ENCODE data around the gene DGUOK.
A peak's percentile ranks its signal among the peaks of the same experiment; 100 is the strongest.
"Not testable (repeated sequence)": the region's sequence is repeated elsewhere in the genome, so short reads cannot be mapped to it uniquely, and the experiment has no call there.

DGUOK gene

DNA sequence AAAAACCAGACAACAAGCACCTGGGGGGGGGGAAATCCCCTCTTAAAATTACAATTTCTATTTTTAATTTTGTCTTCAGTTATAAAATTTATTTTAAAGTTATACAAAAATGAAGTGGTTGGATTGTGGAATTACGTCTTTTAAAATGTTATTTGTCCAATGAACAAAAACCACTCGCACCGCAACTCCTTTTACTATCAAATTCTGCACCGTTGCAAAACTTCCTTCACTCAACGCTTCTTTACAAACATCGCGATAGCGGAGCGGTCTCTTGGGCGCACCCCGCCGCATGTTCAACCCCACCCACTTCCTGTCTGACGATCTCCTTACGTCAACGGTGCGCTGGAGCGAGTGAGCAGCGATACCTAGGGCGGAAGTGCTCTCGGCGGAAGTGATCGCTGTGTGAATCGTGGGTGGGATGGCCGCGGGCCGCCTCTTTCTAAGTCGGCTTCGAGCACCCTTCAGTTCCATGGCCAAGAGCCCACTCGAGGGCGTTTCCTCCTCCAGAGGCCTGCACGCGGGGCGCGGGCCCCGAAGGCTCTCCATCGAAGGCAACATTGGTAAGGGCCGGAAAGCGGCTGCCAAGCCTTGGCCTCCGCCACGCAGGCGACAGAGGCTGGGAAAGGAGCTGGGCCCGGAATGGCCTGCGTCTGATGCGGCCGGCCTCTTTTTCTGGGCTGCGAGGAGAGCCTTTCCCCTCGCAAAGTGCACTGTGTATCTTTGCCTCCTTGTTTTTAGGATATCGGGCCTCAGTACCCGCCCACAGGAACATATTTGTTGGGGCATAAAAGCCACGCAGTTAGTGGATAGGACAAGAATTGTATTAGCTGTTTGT lies at the start of gene DGUOK:
Gene DGUOK (plus strand): TSS at position 388 of the 835 bp plus-strand sequence. CDS start 31 bp downstream, at position 419.
- H3K4me1 ChIP-seq (ENCODE audit: control insufficient read depth in 2 of 2, insufficient read depth in 2 of 2, low read length in 2 of 2) = peaks cover 31 to 32% of the 10 kb centered on the region in 2 donors
- no peaks in the 10 kb centered on the region for H3K9me3 ChIP-seq (ENCODE audit: control insufficient read depth in 2 of 2, low read length in 2 of 2)
- peak within 1 kb of the TSS; percentile 98 to 99 for H3K9ac ChIP-seq (ENCODE audit: low read depth in 1 of 2, low read length in 2 of 2)
- no peaks in the 10 kb centered on the region for H3K27me3 ChIP-seq (ENCODE audit: control insufficient read depth in 2 of 2, insufficient read depth in 2 of 2, low read length in 2 of 2)
- H3K27ac ChIP-seq (ENCODE audit: low read depth in 2 of 2, low read length in 2 of 2) = peak within 1 kb of the TSS; percentile 98 to 99
- no peaks in the 10 kb centered on the region for H3K36me3 ChIP-seq (ENCODE audit: control insufficient read depth in 2 of 2, insufficient read depth in 2 of 2, low read length in 2 of 2)
- peak within 1 kb of the TSS; percentile 90 to 93 for H3K4me3 ChIP-seq (ENCODE audit: low read length in 2 of 2)

DNA sequence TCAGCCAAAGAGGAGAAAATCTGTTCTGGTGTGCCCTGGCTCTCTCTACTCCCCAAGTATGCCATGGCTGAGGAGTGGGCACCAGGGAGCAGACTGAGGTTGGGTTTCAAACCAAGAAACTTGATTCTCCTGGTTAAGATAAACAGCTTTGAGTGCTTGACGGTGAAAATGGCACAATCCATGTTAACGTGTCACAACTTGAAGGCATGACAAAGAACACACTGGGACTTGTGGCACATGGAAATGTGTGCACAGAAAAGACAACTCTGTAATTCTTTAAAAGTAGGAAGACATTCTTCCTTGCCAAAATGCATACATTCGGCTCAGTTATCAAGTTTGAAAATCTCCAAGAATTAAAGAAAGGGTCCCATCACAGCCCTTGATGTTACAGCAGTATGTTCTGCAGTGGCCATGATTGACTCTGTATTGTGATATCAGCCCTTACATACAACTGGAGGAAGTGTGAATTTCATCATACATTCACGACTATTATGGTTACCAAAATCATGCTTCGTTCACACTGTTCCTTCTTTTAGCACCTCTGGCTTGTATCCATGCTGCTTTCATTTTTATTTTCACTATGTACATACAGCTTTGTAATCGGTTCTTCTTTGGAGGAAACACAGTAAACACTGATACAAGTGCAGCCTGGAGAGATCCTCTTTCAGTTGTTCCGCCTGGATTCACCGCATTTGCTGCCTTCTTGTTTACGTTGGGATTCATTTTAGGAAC lies 49.4 kb upstream of the DGUOK start:
- Histone ChIP-seq H3K36me3 (ENCODE audit: control insufficient read depth in 2 of 2, insufficient read depth in 2 of 2, low read length in 2 of 2) (no peaks in the 10 kb centered on the region), H3K27ac (ENCODE audit: low read depth in 2 of 2, low read length in 2 of 2) (peak overlapping the region in 1 of 2 donors; percentile 3), H3K4me1 (ENCODE audit: control insufficient read depth in 2 of 2, insufficient read depth in 2 of 2, low read length in 2 of 2) (no peaks in the 10 kb centered on the region), H3K9me3 (ENCODE audit: control insufficient read depth in 2 of 2, low read length in 2 of 2) (no peaks in the 10 kb centered on the region), H3K9ac (ENCODE audit: low read depth in 1 of 2, low read length in 2 of 2) (no peak overlapping the region), H3K4me3 (ENCODE audit: low read length in 2 of 2) (peak overlapping the region in 1 of 2 donors; percentile 17), H3K27me3 (ENCODE audit: control insufficient read depth in 2 of 2, insufficient read depth in 2 of 2, low read length in 2 of 2) (no peaks in the 10 kb centered on the region)

DNA sequence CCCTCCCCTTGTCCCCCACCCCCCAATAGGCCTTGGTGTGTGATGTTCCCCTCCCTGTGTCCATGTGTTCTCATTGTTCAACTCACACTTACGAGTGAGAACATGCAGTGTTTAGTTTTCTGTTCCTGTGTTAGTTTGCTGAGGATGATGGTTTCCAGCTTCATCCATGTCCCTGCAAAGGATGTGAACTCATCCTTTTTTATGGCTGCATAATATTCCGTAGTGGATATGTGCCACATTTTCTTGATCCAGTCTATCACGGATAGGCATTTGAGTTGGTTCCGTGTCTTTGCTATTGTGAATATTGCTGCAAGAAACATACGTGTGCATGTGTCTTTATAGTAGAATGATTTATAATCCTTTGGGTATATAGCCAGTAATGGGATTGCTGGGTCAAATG lies 48.7 kb upstream of the DGUOK start:
- not testable (repeated sequence) for H3K4me1 ChIP-seq (ENCODE audit: control insufficient read depth in 2 of 2, insufficient read depth in 2 of 2, low read length in 2 of 2); H3K27me3 ChIP-seq (ENCODE audit: control insufficient read depth in 2 of 2, insufficient read depth in 2 of 2, low read length in 2 of 2); H3K9ac ChIP-seq (ENCODE audit: low read depth in 1 of 2, low read length in 2 of 2); H3K4me3 ChIP-seq (ENCODE audit: low read length in 2 of 2); H3K36me3 ChIP-seq (ENCODE audit: control insufficient read depth in 2 of 2, insufficient read depth in 2 of 2, low read length in 2 of 2); H3K9me3 ChIP-seq (ENCODE audit: control insufficient read depth in 2 of 2, low read length in 2 of 2)
- H3K27ac ChIP-seq (ENCODE audit: low read depth in 2 of 2, low read length in 2 of 2) = peak overlapping the region in 1 of 2 donors; percentile 3

DNA sequence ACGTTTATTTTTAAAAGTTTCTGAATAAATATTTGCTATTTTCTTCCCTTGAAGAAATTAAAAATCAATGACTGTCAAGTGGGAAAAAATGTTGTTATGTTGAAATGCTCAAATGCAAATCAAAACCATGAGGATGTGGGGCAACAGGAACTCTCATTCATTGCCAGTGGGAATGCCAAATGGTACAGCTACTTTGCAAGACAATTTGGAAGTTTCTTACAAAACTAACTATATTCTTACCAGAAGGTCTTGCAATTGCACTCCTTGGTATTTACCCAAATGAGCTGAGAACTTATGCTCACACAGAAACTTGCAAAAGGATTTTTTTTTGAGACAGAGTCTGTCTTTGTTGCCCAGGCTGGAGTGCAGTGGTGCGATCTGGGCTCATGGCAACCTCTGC lies 41.3 kb upstream of the DGUOK start:
- no peak overlapping the region for H3K9ac ChIP-seq (ENCODE audit: low read depth in 1 of 2, low read length in 2 of 2)
- no peaks in the 10 kb centered on the region for H3K4me1 ChIP-seq (ENCODE audit: control insufficient read depth in 2 of 2, insufficient read depth in 2 of 2, low read length in 2 of 2)
- no peak overlapping the region for H3K4me3 ChIP-seq (ENCODE audit: low read length in 2 of 2)
- no peaks in the 10 kb centered on the region for H3K36me3 ChIP-seq (ENCODE audit: control insufficient read depth in 2 of 2, insufficient read depth in 2 of 2, low read length in 2 of 2)
- H3K27me3 ChIP-seq (ENCODE audit: control insufficient read depth in 2 of 2, insufficient read depth in 2 of 2, low read length in 2 of 2) = no peaks in the 10 kb centered on the region
- H3K27ac ChIP-seq (ENCODE audit: low read depth in 2 of 2, low read length in 2 of 2) = no peak overlapping the region
- no peaks in the 10 kb centered on the region for H3K9me3 ChIP-seq (ENCODE audit: control insufficient read depth in 2 of 2, low read length in 2 of 2)

DNA sequence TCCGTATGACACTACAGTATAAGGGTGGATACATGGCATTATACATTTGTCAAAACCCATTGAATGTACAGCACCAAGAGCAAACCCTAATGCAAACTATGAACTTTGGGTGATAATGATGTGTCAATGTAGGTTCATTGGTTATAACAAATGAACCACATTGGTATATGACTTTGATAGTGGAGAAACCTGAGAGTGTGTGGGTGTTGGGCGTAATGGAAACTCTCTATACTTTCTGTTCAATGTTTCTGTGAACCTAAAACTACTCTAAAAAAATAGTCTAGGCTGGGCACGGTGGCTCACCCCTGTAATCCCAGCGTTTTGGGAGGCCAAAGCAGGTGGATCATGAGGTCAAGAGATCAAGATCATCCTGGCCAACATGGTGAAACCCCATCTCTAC lies 40.3 kb upstream of the DGUOK start:
- no peaks in the 10 kb centered on the region for H3K36me3 ChIP-seq (ENCODE audit: control insufficient read depth in 2 of 2, insufficient read depth in 2 of 2, low read length in 2 of 2)
- no peak overlapping the region for H3K27ac ChIP-seq (ENCODE audit: low read depth in 2 of 2, low read length in 2 of 2)
- H3K27me3 ChIP-seq (ENCODE audit: control insufficient read depth in 2 of 2, insufficient read depth in 2 of 2, low read length in 2 of 2) = no peaks in the 10 kb centered on the region
- no peaks in the 10 kb centered on the region for H3K9me3 ChIP-seq (ENCODE audit: control insufficient read depth in 2 of 2, low read length in 2 of 2)
- no peak overlapping the region for H3K4me3 ChIP-seq (ENCODE audit: low read length in 2 of 2)
- H3K9ac ChIP-seq (ENCODE audit: low read depth in 1 of 2, low read length in 2 of 2) = no peak overlapping the region
- no peaks in the 10 kb centered on the region for H3K4me1 ChIP-seq (ENCODE audit: control insufficient read depth in 2 of 2, insufficient read depth in 2 of 2, low read length in 2 of 2)

DNA sequence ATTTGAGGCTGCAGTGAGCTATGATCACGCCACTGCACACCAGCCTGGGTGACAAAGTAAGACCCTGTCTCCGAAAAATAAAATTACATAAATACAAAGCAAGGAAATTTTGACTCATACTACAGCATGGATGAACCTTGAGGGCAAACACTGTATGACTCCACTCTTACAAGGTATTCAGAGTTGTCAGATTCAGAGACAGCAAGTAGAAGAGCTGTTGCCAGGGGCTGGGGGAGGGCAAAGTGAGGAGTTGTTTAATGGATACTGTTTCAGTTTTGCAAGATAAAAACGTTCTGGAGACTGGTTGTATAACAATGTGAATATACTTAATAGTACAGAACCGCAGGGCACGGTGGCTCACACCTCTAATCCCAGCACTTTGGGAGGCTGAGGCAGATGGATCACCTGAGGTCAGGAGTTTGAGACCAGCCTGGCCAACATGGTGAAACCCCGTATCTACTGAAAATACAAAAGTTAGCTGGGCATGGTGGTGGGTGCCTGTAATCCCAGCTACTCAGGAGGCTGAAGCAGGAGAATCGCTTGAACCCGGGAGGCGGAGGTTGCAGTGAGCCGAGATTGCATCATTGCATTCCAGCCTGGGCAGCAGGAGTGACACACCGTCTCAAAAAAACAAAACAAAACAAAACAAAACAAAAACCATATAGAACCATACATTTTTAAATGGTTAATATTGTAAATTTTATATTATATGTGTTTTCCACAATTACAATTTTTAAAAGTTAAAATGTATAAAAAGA lies 38.9 kb upstream of the DGUOK start:
- H3K9ac ChIP-seq (ENCODE audit: low read depth in 1 of 2, low read length in 2 of 2); H3K9me3 ChIP-seq (ENCODE audit: control insufficient read depth in 2 of 2, low read length in 2 of 2); H3K4me1 ChIP-seq (ENCODE audit: control insufficient read depth in 2 of 2, insufficient read depth in 2 of 2, low read length in 2 of 2); H3K27ac ChIP-seq (ENCODE audit: low read depth in 2 of 2, low read length in 2 of 2); H3K27me3 ChIP-seq (ENCODE audit: control insufficient read depth in 2 of 2, insufficient read depth in 2 of 2, low read length in 2 of 2); H3K4me3 ChIP-seq (ENCODE audit: low read length in 2 of 2); H3K36me3 ChIP-seq (ENCODE audit: control insufficient read depth in 2 of 2, insufficient read depth in 2 of 2, low read length in 2 of 2): not testable (repeated sequence)

DNA sequence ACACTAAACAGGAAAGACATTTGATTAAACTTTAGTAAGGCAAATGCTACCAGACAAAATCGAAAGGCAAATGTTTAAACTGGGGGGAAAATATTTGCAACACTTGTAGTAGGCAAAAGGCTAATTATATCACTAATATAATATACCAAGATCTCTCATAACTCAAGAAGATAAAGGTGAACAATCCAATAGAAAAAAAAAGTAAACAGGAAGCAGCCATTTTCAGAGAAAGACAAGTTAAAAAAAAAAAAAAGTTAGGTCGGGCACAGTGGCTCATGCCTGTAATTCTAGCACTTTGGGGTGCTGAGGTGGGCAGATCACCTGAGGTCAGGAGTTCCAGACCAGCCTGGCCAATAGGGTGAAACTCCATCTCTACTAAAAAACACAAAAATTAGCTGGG lies 38.3 kb upstream of the DGUOK start:
- Histone ChIP-seq H3K9me3 (ENCODE audit: control insufficient read depth in 2 of 2, low read length in 2 of 2) (no peaks in the 10 kb centered on the region), H3K4me3 (ENCODE audit: low read length in 2 of 2) (no peak overlapping the region), H3K27me3 (ENCODE audit: control insufficient read depth in 2 of 2, insufficient read depth in 2 of 2, low read length in 2 of 2) (no peaks in the 10 kb centered on the region), H3K36me3 (ENCODE audit: control insufficient read depth in 2 of 2, insufficient read depth in 2 of 2, low read length in 2 of 2) (no peaks in the 10 kb centered on the region), H3K9ac (ENCODE audit: low read depth in 1 of 2, low read length in 2 of 2) (no peak overlapping the region), H3K4me1 (ENCODE audit: control insufficient read depth in 2 of 2, insufficient read depth in 2 of 2, low read length in 2 of 2) (no peaks in the 10 kb centered on the region), H3K27ac (ENCODE audit: low read depth in 2 of 2, low read length in 2 of 2) (no peak overlapping the region)

DNA sequence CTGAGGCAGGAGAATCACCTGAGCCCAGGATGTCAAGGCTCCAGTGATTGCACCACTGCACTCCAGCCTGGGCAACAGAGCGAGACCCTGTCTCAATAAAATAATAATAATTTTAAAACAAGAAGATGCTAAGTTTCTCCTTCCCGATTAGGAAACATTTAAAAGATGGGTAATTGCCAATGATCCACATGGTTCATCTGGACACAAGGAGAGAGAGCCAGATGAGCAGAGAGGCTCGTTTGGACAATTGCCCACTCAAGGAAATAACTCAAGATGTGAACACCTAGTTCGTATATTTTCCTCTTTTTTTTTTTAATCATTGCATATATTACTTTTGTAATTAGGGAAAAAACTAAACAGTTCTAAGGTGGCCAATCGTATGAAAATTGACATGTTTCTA lies 37.5 kb upstream of the DGUOK start:
- Histone ChIP-seq H3K4me3 (ENCODE audit: low read length in 2 of 2) (no peak overlapping the region), H3K9ac (ENCODE audit: low read depth in 1 of 2, low read length in 2 of 2) (no peak overlapping the region), H3K9me3 (ENCODE audit: control insufficient read depth in 2 of 2, low read length in 2 of 2) (no peaks in the 10 kb centered on the region), H3K27me3 (ENCODE audit: control insufficient read depth in 2 of 2, insufficient read depth in 2 of 2, low read length in 2 of 2) (no peaks in the 10 kb centered on the region), H3K4me1 (ENCODE audit: control insufficient read depth in 2 of 2, insufficient read depth in 2 of 2, low read length in 2 of 2) (no peaks in the 10 kb centered on the region), H3K36me3 (ENCODE audit: control insufficient read depth in 2 of 2, insufficient read depth in 2 of 2, low read length in 2 of 2) (no peaks in the 10 kb centered on the region), H3K27ac (ENCODE audit: low read depth in 2 of 2, low read length in 2 of 2) (no peak overlapping the region)

DNA sequence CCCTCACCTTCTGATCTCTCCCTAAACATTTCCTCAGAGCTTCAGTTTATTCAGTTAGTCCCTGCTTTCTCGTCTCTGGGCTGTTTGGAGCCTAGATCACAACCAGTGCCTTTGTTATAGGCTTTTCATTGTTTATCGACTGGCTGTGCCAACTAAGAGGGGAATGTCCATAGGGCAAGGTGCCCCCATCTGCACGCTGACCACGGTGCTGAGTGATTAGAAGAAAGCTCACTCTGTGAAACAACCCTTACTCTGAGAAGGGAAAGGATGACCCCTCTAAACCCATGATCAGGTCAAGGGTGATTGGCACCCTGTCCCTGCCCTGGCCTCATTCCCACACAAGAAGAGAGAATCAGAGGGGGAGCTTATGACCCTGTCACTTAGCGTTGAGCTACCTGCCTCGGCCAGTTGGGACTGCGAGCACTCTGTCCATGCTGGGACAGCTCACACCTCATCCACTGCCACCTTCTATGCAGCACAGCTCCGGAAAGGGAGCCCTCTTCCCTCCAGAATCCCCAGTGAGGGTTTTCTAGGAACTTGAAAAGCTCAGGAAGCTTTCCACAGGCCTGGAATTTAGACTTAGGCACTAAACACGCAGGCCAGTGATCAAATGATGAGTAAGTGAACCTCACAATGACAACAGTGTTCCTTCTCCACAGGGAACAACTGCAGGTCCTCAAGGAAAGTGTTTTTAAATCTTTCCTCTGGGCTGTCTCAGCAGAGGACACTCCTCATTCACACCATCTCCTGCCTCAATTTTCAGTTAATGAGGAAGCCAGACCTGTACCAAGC lies 36.2 kb upstream of the DGUOK start:
- Histone ChIP-seq H3K4me1 (ENCODE audit: control insufficient read depth in 2 of 2, insufficient read depth in 2 of 2, low read length in 2 of 2) (no peaks in the 10 kb centered on the region), H3K27ac (ENCODE audit: low read depth in 2 of 2, low read length in 2 of 2) (peak overlapping the region in 1 of 2 donors; percentile 72)

More for the DNA sequence above, 36.2 kb upstream of the DGUOK start:
- Histone ChIP-seq H3K36me3 (ENCODE audit: control insufficient read depth in 2 of 2, insufficient read depth in 2 of 2, low read length in 2 of 2) (no peaks in the 10 kb centered on the region), H3K27me3 (ENCODE audit: control insufficient read depth in 2 of 2, insufficient read depth in 2 of 2, low read length in 2 of 2) (no peaks in the 10 kb centered on the region), H3K4me3 (ENCODE audit: low read length in 2 of 2) (no peak overlapping the region), H3K9me3 (ENCODE audit: control insufficient read depth in 2 of 2, low read length in 2 of 2) (no peaks in the 10 kb centered on the region), H3K9ac (ENCODE audit: low read depth in 1 of 2, low read length in 2 of 2) (no peak overlapping the region)

Data from mucosa of rectum (tissue), 2 donors.